WTC11 (cell line): ENCODE measurements around the gene SRMS. TPM values are rescaled to one million over a fixed set of nuclear protein-coding genes. Genes with fewer than 3 reads are reported as not detected.

Experiments
- ATAC-seq: fragments of 200-7000 bp; cut with Tn5 transposase; 2 replicates; pipeline ENCODE4 v1.10.0; 2021; ENCODE audit warnings: mild to moderate bottlenecking, moderate library complexity
- CTCF ChIA-PET: fragments of 300-600 bp; sonication (Branson Sonifier 250); formaldehyde crosslinking; loops from one replicate; lab custom pipeline; 2021; ENCODE audit warnings: antibody characterized with exemption; lab: Charles Lee
- POLR2A ChIA-PET: fragments of 350-600 bp; sonication (Branson Sonifier 250); formaldehyde crosslinking; loops from one replicate; lab custom pipeline; 2021; ENCODE audit warnings: antibody characterized with exemption; lab: Charles Lee
- DNase-seq: peaks from one replicate; pipeline ENCODE4 v3.0.0; 2021; ENCODE audit warnings: low spot score
- H3K27ac Mint-ChIP-seq: 2 replicates; pipeline ENCODE4 v1.8.0; 2021; ENCODE audit warnings: mixed read lengths
- H3K27me3 Mint-ChIP-seq: 2 replicates; pipeline ENCODE4 v1.8.0; 2021; ENCODE audit warnings: low read depth, mild to moderate bottlenecking, moderate library complexity, mixed read lengths
- H3K36me3 Mint-ChIP-seq: 2 replicates; pipeline ENCODE4 v1.8.0; 2021; ENCODE audit warnings: mixed read lengths
- H3K4me1 Mint-ChIP-seq: 2 replicates; pipeline ENCODE4 v1.8.0; 2022; ENCODE audit warnings: mixed read lengths
- H3K4me3 Mint-ChIP-seq: 2 replicates; pipeline ENCODE4 v1.8.0; 2021; ENCODE audit warnings: mild to moderate bottlenecking, moderate library complexity, mixed read lengths
- H3K9me3 Mint-ChIP-seq: 2 replicates; pipeline ENCODE4 v1.8.0; 2021; ENCODE audit warnings: mixed read lengths
- ARID4B ChIP-seq: sonication (generic); formaldehyde crosslinking; IDR thresholded peaks from 2 replicates; pipeline ENCODE4 v1.8.0; 2023; ENCODE audit warnings: missing genetic modification reagents, mild to moderate bottlenecking, borderline replicate concordance
- ESRRA ChIP-seq: sonication (generic); formaldehyde crosslinking; IDR thresholded peaks from 2 replicates; pipeline ENCODE4 v1.8.1; 2022; ENCODE audit warnings: mild to moderate bottlenecking, missing genetic modification reagents, borderline replicate concordance
- ETV6 ChIP-seq: sonication (generic); formaldehyde crosslinking; IDR thresholded peaks from 2 replicates; pipeline ENCODE4 v1.8.1; 2022; ENCODE audit warnings: mild to moderate bottlenecking, missing genetic modification reagents
- FOXP1 ChIP-seq: sonication (generic); formaldehyde crosslinking; IDR thresholded peaks from 2 replicates; pipeline ENCODE4 v1.8.0; 2022; ENCODE audit warnings: missing genetic modification reagents, mild to moderate bottlenecking, moderate library complexity, borderline replicate concordance
- GABPB1 ChIP-seq: sonication (generic); formaldehyde crosslinking; IDR thresholded peaks from 2 replicates; pipeline ENCODE4 v1.8.1; 2023; ENCODE audit warnings: mild to moderate bottlenecking, missing genetic modification reagents
- NFYB ChIP-seq: sonication (generic); formaldehyde crosslinking; conservative IDR thresholded peaks from 2 replicates; pipeline ENCODE4 v1.8.0; 2022; ENCODE audit warnings: low read depth, missing genetic modification reagents
- NR1H2 ChIP-seq: sonication (generic); formaldehyde crosslinking; IDR thresholded peaks from 2 replicates; pipeline ENCODE4 v1.9.0; 2021; ENCODE audit warnings: mild to moderate bottlenecking, moderate library complexity, missing genetic modification reagents
- OVOL2 ChIP-seq: fragments of 250-450 bp; sonication (Bioruptor Pico); IDR thresholded peaks from 2 replicates; pipeline ENCODE4 v1.9.0; 2021; ENCODE audit warnings: mild to moderate bottlenecking, borderline replicate concordance
- SMAD3 ChIP-seq: sonication (generic); formaldehyde crosslinking; IDR thresholded peaks from 2 replicates; pipeline ENCODE4 v1.8.0; 2022; ENCODE audit warnings: missing genetic modification reagents, mild to moderate bottlenecking, borderline replicate concordance
- TEAD4 ChIP-seq: sonication (generic); formaldehyde crosslinking; IDR thresholded peaks from 2 replicates; pipeline ENCODE4 v1.8.0; 2022; ENCODE audit warnings: mild to moderate bottlenecking, missing genetic modification reagents
- TP53 ChIP-seq: sonication (generic); formaldehyde crosslinking; IDR thresholded peaks from 2 replicates; pipeline ENCODE4 v1.8.1; 2023; ENCODE audit warnings: mild to moderate bottlenecking, missing genetic modification reagents
- USF1 ChIP-seq: sonication (generic); formaldehyde crosslinking; IDR thresholded peaks from 2 replicates; pipeline ENCODE4 v1.8.0; 2022; ENCODE audit warnings: mild to moderate bottlenecking, missing genetic modification reagents
- ZBTB43 ChIP-seq: sonication (generic); formaldehyde crosslinking; IDR thresholded peaks from 2 replicates; pipeline ENCODE4 v1.8.1; 2023; ENCODE audit warnings: mild to moderate bottlenecking, missing genetic modification reagents
- ZNF138 ChIP-seq: sonication (generic); formaldehyde crosslinking; conservative IDR thresholded peaks from 2 replicates; pipeline ENCODE4 v1.8.1; 2022; ENCODE audit warnings: mild to moderate bottlenecking, moderate library complexity, missing genetic modification reagents
- ZNF232 ChIP-seq: sonication (generic); formaldehyde crosslinking; IDR thresholded peaks from 2 replicates; pipeline ENCODE4 v1.8.0; 2022; ENCODE audit warnings: mild to moderate bottlenecking, missing genetic modification reagents
- ZNF317 ChIP-seq: sonication (generic); formaldehyde crosslinking; IDR thresholded peaks from 2 replicates; pipeline ENCODE4 v1.8.1; 2023; ENCODE audit warnings: low read depth, mild to moderate bottlenecking, moderate library complexity, missing genetic modification reagents, borderline replicate concordance
- ZNF396 ChIP-seq: fragments of 250-450 bp; sonication (Bioruptor Pico); IDR thresholded peaks from 2 replicates; pipeline ENCODE4 v1.8.0; 2021; ENCODE audit warnings: mild to moderate bottlenecking, moderate library complexity, borderline replicate concordance
- ZNF416 ChIP-seq: fragments of 250-450 bp; sonication (Bioruptor Pico); IDR thresholded peaks from 2 replicates; pipeline ENCODE4 v1.9.0; 2021; ENCODE audit warnings: mild to moderate bottlenecking, inconsistent platforms
- total RNA-seq: library from RNA; stranded (reverse); gene quantifications from 3 replicates; pipeline ENCODE4 v1.2.3, GENCODE V29; 2021
- TF ChIP-seq, protein P1 (sequence below): fragments of 250-450 bp; sonication (Bioruptor Pico); IDR thresholded peaks from 2 replicates; pipeline ENCODE4 v1.8.0; 2021; ENCODE audit warnings: mild to moderate bottlenecking
- TF ChIP-seq, protein P2 (sequence below): sonication (generic); formaldehyde crosslinking; IDR thresholded peaks from 2 replicates; pipeline ENCODE4 v1.8.1; 2022; ENCODE audit warnings: low read depth, mild to moderate bottlenecking, moderate library complexity, missing genetic modification reagents, borderline replicate concordance

SRMS gene
- total RNA-seq, 1 experiment from 2014 or later, result 0.26 TPM

GRCh38 chr20:63596423-63596822, 48.9 kb upstream of the SRMS start:
- ATAC-seq (no peak), DNase-seq (no peak)
- H3K9me3 Mint-ChIP-seq, result no peaks in the 10 kb centered on the region
- no peaks in the 10 kb centered on the region for H3K4me1 Mint-ChIP-seq
- ChIA-PET POLR2A (no interaction called here), CTCF (no interaction called here)
- peaks cover 8% of the 10 kb centered on the region for H3K36me3 Mint-ChIP-seq
- H3K27ac Mint-ChIP-seq, result no peak overlapping the region
- no peaks in the 10 kb centered on the region for H3K27me3 Mint-ChIP-seq
- no peak for TF ChIP-seq ZNF138 (CRISPR knock-in tag)
- TF ChIP-seq ZNF416 (CRISPR knock-in tag), result no peak
- no peak for TF ChIP-seq ARID4B (CRISPR knock-in tag)
- TF ChIP-seq, protein P1, sequence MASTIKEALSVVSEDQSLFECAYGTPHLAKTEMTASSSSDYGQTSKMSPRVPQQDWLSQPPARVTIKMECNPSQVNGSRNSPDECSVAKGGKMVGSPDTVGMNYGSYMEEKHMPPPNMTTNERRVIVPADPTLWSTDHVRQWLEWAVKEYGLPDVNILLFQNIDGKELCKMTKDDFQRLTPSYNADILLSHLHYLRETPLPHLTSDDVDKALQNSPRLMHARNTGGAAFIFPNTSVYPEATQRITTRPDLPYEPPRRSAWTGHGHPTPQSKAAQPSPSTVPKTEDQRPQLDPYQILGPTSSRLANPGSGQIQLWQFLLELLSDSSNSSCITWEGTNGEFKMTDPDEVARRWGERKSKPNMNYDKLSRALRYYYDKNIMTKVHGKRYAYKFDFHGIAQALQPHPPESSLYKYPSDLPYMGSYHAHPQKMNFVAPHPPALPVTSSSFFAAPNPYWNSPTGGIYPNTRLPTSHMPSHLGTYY (CRISPR knock-in tag), result no peak
- no peak for TF ChIP-seq ZNF232 (CRISPR knock-in tag)
- no peak for TF ChIP-seq FOXP1 (CRISPR knock-in tag)
- TF ChIP-seq NR1H2, result no peak
- TF ChIP-seq ETV6 (CRISPR knock-in tag), result no peak
- TF ChIP-seq OVOL2 (CRISPR knock-in tag), result no peak
- no peak for TF ChIP-seq GABPB1 (CRISPR knock-in tag)
- TF ChIP-seq NFYB (CRISPR knock-in tag), result no peak
- TF ChIP-seq ESRRA (CRISPR knock-in tag), result no peak
- no peak for TF ChIP-seq ZNF317
- TF ChIP-seq, protein P2, sequence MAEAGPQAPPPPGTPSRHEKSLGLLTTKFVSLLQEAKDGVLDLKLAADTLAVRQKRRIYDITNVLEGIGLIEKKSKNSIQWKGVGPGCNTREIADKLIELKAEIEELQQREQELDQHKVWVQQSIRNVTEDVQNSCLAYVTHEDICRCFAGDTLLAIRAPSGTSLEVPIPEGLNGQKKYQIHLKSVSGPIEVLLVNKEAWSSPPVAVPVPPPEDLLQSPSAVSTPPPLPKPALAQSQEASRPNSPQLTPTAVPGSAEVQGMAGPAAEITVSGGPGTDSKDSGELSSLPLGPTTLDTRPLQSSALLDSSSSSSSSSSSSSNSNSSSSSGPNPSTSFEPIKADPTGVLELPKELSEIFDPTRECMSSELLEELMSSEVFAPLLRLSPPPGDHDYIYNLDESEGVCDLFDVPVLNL (CRISPR knock-in tag), result no peak
- TF ChIP-seq TP53 (CRISPR knock-in tag), result no peak
- TF ChIP-seq ZNF396, result no peak
- TF ChIP-seq TEAD4 (CRISPR knock-in tag), result no peak
- TF ChIP-seq SMAD3 (CRISPR knock-in tag), result no peak
- no peak for TF ChIP-seq USF1 (CRISPR knock-in tag)
- no peak for TF ChIP-seq ZBTB43 (CRISPR knock-in tag)
- TF ChIP-seq, all 79 proteins: peak for 0
- no peak overlapping the region for H3K4me3 Mint-ChIP-seq
